Colonic mucosa (tissue), 4 donors: ENCODE data around the gene ARPC5. TPM values are rescaled to one million over a fixed set of nuclear protein-coding genes. Genes with fewer than 3 reads are reported as not detected.

ENCODE experiments used
- DNase-seq: peaks from one replicate; pipeline ENCODE4 v3.0.0-alpha.2; 2020
- H3K27ac ChIP-seq: fragments of 200-600 bp; one replicate; pipeline ENCODE4 v1.8.0; 2021
- H3K27me3 ChIP-seq: fragments of 200-600 bp; one replicate; pipeline ENCODE4 v1.8.0; 2021
- H3K36me3 ChIP-seq: fragments of 200-600 bp; one replicate; pipeline ENCODE4 v1.8.0; 2021
- H3K4me1 ChIP-seq: fragments of 200-600 bp; one replicate; pipeline ENCODE4 v1.8.0; 2021; ENCODE audit warnings: mild to moderate bottlenecking
- H3K4me3 ChIP-seq: fragments of 200-600 bp; one replicate; pipeline ENCODE4 v1.8.0; 2021
- H3K9ac ChIP-seq, 2 donors: one replicate each; pipeline ENCODE4 v1.7.0; 2013; ENCODE audit warnings: control low read depth in 2 of 2, low read depth in 2 of 2, low read length in 2 of 2
- H3K9me3 ChIP-seq: fragments of 200-600 bp; one replicate; pipeline ENCODE4 v1.8.0; 2021
- CTCF ChIP-seq: fragments of 200-600 bp; IDR thresholded peaks from one replicate; pipeline ENCODE4 v1.8.0; 2022; ENCODE audit warnings: antibody characterized with exemption, mild to moderate bottlenecking
- intact Hi-C: fragments of 100-400 bp; cut with DNase I; formaldehyde crosslinking; loops from one replicate; pipeline ENCODE4 v1.14.1; 2022
- total RNA-seq, 2 donors: library from RNA; stranded (reverse); fragmentation: NEBNext Ultra II Directional in 1 of 2; extraction: Animal tissue kit (Norgen Biotek cat#: 25700) in 1 of 2; gene quantifications; one replicate each; pipeline ENCODE4 v1.2.1, GENCODE V29; 2021
- donor health status: healthy.
- donor health status: DM: no; HTN: no; CAD: no.
- donor health status: DM: no; HTN: no; CAD: no.

ARPC5 gene
- total RNA-seq, 2 donors from 2014 or later: 147 to 189 TPM

- no peaks in the 10 kb centered on the region for H3K36me3 ChIP-seq
- H3K9ac ChIP-seq: no peak overlapping the region
- no peaks in the 10 kb centered on the region for H3K4me1 ChIP-seq
- no peak for TF ChIP-seq CTCF
- no peak for DNase-seq
- intact Hi-C loops: no loop called here
- no peak overlapping the region for H3K4me3 ChIP-seq
- H3K27ac ChIP-seq: no peak overlapping the region
- H3K9me3 ChIP-seq: no peaks in the 10 kb centered on the region
- no peaks in the 10 kb centered on the region for H3K27me3 ChIP-seq
These were observed 55.3 kb downstream of the ARPC5 start for GRCh38 chr1:183580281-183580682.

GRCh38 chr1:183578856-183579255 lies 56.7 kb downstream of the ARPC5 start:
- Histone ChIP-seq H3K4me1 (no peaks in the 10 kb centered on the region), H3K36me3 (no peaks in the 10 kb centered on the region), H3K4me3 (no peak overlapping the region), H3K27ac (no peak overlapping the region), H3K9ac (no peak overlapping the region), H3K9me3 (no peaks in the 10 kb centered on the region), H3K27me3 (no peaks in the 10 kb centered on the region)
- intact Hi-C loops: no loop called here
- TF ChIP-seq CTCF: no peak
- no peak for DNase-seq

GRCh38 chr1:183577897-183578465 lies 57.6 kb downstream of the ARPC5 start:
- no peak for TF ChIP-seq CTCF
- Histone ChIP-seq H3K27me3 (no peaks in the 10 kb centered on the region), H3K4me3 (no peak overlapping the region), H3K9me3 (no peaks in the 10 kb centered on the region), H3K36me3 (no peaks in the 10 kb centered on the region), H3K27ac (no peak overlapping the region), H3K4me1 (no peaks in the 10 kb centered on the region), H3K9ac (no peak overlapping the region)
- intact Hi-C loops: no loop called here
- no peak for DNase-seq

GRCh38 chr1:183576537-183576936 lies 59.0 kb downstream of the ARPC5 start:
- H3K36me3 ChIP-seq: no peaks in the 10 kb centered on the region
- no peak for TF ChIP-seq CTCF
- H3K4me3 ChIP-seq: no peak overlapping the region
- no peak overlapping the region for H3K27ac ChIP-seq
- no peaks in the 10 kb centered on the region for H3K9me3 ChIP-seq
- H3K27me3 ChIP-seq: no peaks in the 10 kb centered on the region
- DNase-seq: no peak
- H3K9ac ChIP-seq: no peak overlapping the region
- intact Hi-C loops: no loop called here
- H3K4me1 ChIP-seq: no peaks in the 10 kb centered on the region

- Histone ChIP-seq H3K27ac (no peak overlapping the region), H3K4me1 (no peaks in the 10 kb centered on the region), H3K9ac (no peak overlapping the region), H3K36me3 (no peaks in the 10 kb centered on the region), H3K27me3 (no peaks in the 10 kb centered on the region), H3K9me3 (no peaks in the 10 kb centered on the region), H3K4me3 (no peak overlapping the region)
- intact Hi-C loops: no loop called here
- TF ChIP-seq CTCF: no peak
- no peak for DNase-seq
These were observed 60.0 kb downstream of the ARPC5 start for GRCh38 chr1:183575606-183576005.
